Measurements from ENCODE around the gene FERMT3.

DNA sequence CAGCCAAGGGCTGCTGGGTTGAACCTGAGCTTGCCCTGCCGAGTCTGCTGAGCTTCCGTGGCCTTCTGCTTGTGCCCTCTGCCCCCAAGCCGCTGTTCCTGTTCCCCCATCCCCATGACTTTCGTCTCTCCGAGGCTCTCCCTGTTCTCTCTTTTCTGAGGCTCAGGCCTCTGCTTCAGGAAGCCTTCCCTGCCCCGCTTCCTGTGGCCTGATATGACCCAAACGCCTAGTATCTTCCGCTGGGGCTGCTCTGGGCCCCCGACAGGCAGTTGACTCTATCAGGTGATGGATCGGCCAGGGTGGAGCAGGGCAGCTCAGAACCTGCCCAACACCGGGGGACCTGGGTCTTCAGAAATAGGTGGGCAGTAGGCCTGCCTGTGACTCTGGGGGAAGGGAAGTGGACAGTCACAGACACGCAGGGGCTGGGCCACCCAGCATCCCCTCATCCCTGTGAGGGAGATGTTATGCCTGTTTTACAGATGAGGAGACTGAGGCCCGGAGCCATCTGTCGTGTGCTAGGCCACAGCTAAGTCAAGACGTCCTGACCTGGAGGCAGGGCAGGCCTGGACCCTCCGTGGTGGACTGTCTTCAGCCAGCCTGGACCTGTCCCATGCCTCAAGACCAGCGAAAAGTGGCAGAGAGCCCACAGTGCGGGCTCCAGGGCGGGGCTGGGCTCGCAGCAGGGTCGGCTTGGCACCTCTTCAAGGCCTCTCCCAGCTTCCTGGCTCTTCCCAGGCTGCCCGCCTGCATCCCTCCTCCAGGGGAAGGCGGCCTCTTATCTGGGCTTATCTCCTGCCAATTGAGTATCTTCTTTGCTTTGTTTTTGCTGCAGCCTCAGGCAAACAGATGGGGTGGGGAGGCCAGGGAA, 61.7 kb downstream of the FERMT3 start:
- TF ChIP-seq HNF1B (CRISPR knock-in tag; IDR thresholded peaks at IDR 0.05) (no peak), ZNF776 (CRISPR knock-in tag; IDR thresholded peaks at IDR 0.05) (no peak), CEBPB (IDR thresholded peaks at IDR 0.05; ENCODE audit: borderline replicate concordance, low read depth, low read length) (no peak), JUN (CRISPR knock-in tag; IDR thresholded peaks at IDR 0.05) (no peak), RAD21 (CRISPR knock-in tag; IDR thresholded peaks at IDR 0.05) (no peak), NCOR1 (IDR thresholded peaks at IDR 0.05; ENCODE audit: borderline replicate concordance, low read length) (no peak)
